ENCODE results near the gene SEMA5A.

SEMA5A gene

GRCh38 chr5:9183992-9184391 lies 361.9 kb downstream of the SEMA5A start:
- no peak overlapping the region for H3K4me3 Mint-ChIP-seq
- no peak overlapping the region for H3K27ac Mint-ChIP-seq
- TF ChIP-seq CTCF (IDR thresholded peaks at IDR 0.05): no peak
- peaks cover 6% of the 10 kb centered on the region for H3K27me3 Mint-ChIP-seq (ENCODE audit: low read depth, poor library complexity)
- no peak for DNase-seq
- peaks cover 25% of the 10 kb centered on the region for H3K36me3 Mint-ChIP-seq (ENCODE audit: low read depth)
- H3K4me1 Mint-ChIP-seq: peaks cover 5% of the 10 kb centered on the region
- no peaks in the 10 kb centered on the region for H3K9me3 Mint-ChIP-seq

GRCh38 chr5:9182899-9183695 lies 362.8 kb downstream of the SEMA5A start:
- Mint-ChIP-seq H3K9me3 (no peaks in the 10 kb centered on the region), H3K27ac (peak overlapping the region; percentile 7), H3K4me3 (no peak overlapping the region), H3K4me1 (peaks cover 5% of the 10 kb centered on the region), H3K36me3 (ENCODE audit: low read depth) (peaks cover 19% of the 10 kb centered on the region), H3K27me3 (ENCODE audit: low read depth, poor library complexity) (peaks cover 7% of the 10 kb centered on the region)
- DNase-seq: no peak
- TF ChIP-seq CTCF (IDR thresholded peaks at IDR 0.05): no peak

- peaks cover 4% of the 10 kb centered on the region for H3K9me3 Mint-ChIP-seq
- H3K27me3 Mint-ChIP-seq (ENCODE audit: low read depth, poor library complexity): peaks cover 3% of the 10 kb centered on the region
- peaks cover 10% of the 10 kb centered on the region for H3K4me1 Mint-ChIP-seq
- no peak for TF ChIP-seq CTCF (IDR thresholded peaks at IDR 0.05)
- no peak overlapping the region for H3K27ac Mint-ChIP-seq
- DNase-seq: no peak
- H3K36me3 Mint-ChIP-seq (ENCODE audit: low read depth): peaks cover 51% of the 10 kb centered on the region
- H3K4me3 Mint-ChIP-seq: no peak overlapping the region
Measured at GRCh38 chr5:9176641-9177040, 369.2 kb downstream of the SEMA5A start.

- Mint-ChIP-seq H3K4me1 (peaks cover 10% of the 10 kb centered on the region), H3K27me3 (ENCODE audit: low read depth, poor library complexity) (peaks cover 3% of the 10 kb centered on the region), H3K9me3 (peaks cover 4% of the 10 kb centered on the region), H3K4me3 (no peak overlapping the region), H3K27ac (peak overlapping the region; percentile 20), H3K36me3 (ENCODE audit: low read depth) (peaks cover 64% of the 10 kb centered on the region)
- no peak for TF ChIP-seq CTCF (IDR thresholded peaks at IDR 0.05)
- no peak for DNase-seq
Measured at GRCh38 chr5:9174446-9174845, 371.4 kb downstream of the SEMA5A start.

- no peak overlapping the region for H3K4me3 Mint-ChIP-seq
- no peak for DNase-seq
- H3K4me1 Mint-ChIP-seq: peaks cover 10% of the 10 kb centered on the region
- peaks cover 65% of the 10 kb centered on the region for H3K36me3 Mint-ChIP-seq (ENCODE audit: low read depth)
- no peak overlapping the region for H3K27ac Mint-ChIP-seq
- no peaks in the 10 kb centered on the region for H3K27me3 Mint-ChIP-seq (ENCODE audit: low read depth, poor library complexity)
- TF ChIP-seq CTCF (IDR thresholded peaks at IDR 0.05): no peak
- peaks cover 4% of the 10 kb centered on the region for H3K9me3 Mint-ChIP-seq
Measured at GRCh38 chr5:9173281-9174048, 372.4 kb downstream of the SEMA5A start.

All from nephron progenitor cell (in vitro differentiated cells).